Transverse colon (tissue), 4 donors: ENCODE data around the gene GKN1.
"Not testable (repeated sequence)": the region's sequence is repeated elsewhere in the genome, so short reads cannot be mapped to it uniquely, and the experiment has no call there.

ENCODE experiments used
- POLR2A ChIP-seq: fragments of 450-650 bp; IDR thresholded peaks from one replicate; pipeline ENCODE4 v1.6.1; 2016; ENCODE audit warnings: antibody characterized with exemption, mild to moderate bottlenecking, moderate library complexity
- POLR2AphosphoS5 ChIP-seq, 3 donors: sonication (generic); formaldehyde crosslinking; IDR thresholded peaks; one replicate each; pipeline ENCODE4 v1.6.1; 2016; ENCODE audit warnings: antibody characterized with exemption in 3 of 3
- TF ChIP-seq, protein P1 (sequence below), 5 experiments: fragments of 200-600 bp in 3 of 5; fragments of 450-650 bp in 2 of 5; sonication (generic) in 3 of 5; IDR thresholded peaks; 1 replicate in 2 of 5; 2 replicates in 3 of 5; pipeline ENCODE4 v1.5.1; 2016 to 2017; ENCODE audit warnings: antibody characterized with exemption in 5 of 5, inconsistent platforms in 3 of 5, mild to moderate bottlenecking in 2 of 5, moderate library complexity in 1 of 5

DNA sequence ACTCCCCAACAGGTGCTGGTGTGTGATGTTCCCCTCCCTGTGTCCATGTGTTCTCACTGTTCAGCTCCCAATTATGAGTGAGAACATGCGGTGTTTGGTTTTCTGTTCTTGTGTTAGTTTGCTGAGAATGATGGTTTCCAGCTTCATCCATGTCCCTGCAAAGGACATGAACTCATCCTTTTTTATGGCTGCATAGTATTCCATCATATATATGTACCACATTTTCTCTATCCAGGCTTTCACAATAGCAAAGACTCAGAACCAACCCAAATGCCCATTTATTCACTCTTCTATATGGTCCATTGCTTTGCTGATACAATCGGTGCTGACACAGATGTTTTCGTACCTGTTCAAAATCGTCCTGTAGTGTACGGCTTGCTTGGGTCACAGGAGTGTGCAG lies 19.0 kb upstream of the GKN1 start:
- not testable (repeated sequence) for TF ChIP-seq POLR2AphosphoS5 (IDR thresholded peaks at IDR 0.05); POLR2A
- TF ChIP-seq, protein P1, sequence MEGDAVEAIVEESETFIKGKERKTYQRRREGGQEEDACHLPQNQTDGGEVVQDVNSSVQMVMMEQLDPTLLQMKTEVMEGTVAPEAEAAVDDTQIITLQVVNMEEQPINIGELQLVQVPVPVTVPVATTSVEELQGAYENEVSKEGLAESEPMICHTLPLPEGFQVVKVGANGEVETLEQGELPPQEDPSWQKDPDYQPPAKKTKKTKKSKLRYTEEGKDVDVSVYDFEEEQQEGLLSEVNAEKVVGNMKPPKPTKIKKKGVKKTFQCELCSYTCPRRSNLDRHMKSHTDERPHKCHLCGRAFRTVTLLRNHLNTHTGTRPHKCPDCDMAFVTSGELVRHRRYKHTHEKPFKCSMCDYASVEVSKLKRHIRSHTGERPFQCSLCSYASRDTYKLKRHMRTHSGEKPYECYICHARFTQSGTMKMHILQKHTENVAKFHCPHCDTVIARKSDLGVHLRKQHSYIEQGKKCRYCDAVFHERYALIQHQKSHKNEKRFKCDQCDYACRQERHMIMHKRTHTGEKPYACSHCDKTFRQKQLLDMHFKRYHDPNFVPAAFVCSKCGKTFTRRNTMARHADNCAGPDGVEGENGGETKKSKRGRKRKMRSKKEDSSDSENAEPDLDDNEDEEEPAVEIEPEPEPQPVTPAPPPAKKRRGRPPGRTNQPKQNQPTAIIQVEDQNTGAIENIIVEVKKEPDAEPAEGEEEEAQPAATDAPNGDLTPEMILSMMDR (IDR thresholded peaks at IDR 0.05) = not testable (repeated sequence)
